C1 segment of cervical spinal cord (tissue), 14 donors: ENCODE results near the gene AVEN.
"Not testable (repeated sequence)": the region's sequence is repeated elsewhere in the genome, so short reads cannot be mapped to it uniquely, and the experiment has no call there.

Experiments used
- DNase-seq, 14 donors: peaks; one replicate each; lab custom pipeline; 2025; lab: John Stamatoyannopoulos, UW

Gene AVEN, protein sequence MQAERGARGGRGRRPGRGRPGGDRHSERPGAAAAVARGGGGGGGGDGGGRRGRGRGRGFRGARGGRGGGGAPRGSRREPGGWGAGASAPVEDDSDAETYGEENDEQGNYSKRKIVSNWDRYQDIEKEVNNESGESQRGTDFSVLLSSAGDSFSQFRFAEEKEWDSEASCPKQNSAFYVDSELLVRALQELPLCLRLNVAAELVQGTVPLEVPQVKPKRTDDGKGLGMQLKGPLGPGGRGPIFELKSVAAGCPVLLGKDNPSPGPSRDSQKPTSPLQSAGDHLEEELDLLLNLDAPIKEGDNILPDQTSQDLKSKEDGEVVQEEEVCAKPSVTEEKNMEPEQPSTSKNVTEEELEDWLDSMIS

DNA sequence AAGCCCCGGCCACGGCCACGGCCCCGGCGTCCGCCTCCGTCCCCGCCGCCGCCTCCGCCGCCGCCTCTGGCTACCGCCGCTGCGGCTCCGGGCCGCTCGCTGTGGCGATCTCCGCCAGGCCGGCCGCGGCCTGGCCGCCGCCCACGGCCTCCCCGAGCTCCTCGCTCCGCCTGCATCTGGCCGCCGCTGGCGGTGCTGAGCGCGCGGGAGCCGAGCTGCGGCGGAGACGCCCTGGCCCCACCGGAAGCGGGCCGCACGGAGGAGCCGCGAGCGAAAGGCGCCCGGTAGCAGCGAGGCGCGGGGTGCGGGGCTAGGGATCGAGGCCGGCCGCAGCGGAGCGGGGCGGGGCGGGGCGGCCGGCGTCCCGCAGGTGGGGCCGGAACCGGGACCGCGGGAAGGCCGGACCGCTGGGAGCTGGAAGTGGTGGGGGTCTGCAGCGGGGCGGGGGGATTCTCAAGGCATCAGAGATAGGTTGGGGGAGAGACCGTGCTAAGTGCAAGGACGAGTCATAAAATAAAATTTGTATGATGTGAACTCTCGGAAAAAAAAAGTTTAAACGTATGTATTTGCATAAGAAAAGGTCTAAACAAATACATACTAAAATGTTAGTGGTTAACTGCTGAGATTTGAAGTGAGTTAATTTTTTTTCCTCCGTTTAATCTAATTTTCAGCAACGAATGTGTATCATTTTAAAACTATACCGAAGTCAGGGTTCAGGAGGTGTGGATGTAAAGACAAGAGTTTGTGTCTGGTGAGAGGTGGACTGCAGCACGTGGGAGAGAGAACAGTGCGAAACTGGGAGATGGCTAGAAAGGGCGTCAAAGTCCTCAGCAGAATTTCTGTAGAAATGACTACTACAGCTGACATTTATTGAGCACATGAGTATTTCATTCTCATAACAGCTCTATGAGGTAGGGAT is at the start of gene AVEN:
TSS of gene AVEN (minus strand) at position 334 of the 919 bp plus-strand sequence. CDS start at position 176, 158 bp downstream.
- DNase-seq = peak in 6 of 14 donors; percentile 41 to 75 (median 54)

DNA sequence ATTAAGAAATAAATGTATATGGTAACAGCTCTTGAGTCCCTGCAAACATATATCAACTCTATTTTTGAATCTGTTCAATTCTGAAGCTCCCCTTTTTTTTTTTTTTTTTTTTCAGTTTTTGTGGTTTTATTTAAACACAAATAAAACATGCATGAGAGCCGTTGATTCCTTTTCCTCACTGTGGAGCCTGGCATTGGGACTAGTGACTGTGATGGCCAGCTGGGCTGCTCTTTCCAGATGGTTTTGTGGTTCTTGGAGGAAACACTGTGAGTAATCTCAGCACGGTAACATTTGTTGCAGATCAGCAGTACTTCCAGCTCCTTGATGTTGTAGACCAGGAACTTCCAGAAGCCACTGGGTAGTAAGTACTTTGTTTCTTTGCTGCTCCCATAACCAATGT is 46.7 kb upstream of the AVEN start:
- no peak for DNase-seq

DNA sequence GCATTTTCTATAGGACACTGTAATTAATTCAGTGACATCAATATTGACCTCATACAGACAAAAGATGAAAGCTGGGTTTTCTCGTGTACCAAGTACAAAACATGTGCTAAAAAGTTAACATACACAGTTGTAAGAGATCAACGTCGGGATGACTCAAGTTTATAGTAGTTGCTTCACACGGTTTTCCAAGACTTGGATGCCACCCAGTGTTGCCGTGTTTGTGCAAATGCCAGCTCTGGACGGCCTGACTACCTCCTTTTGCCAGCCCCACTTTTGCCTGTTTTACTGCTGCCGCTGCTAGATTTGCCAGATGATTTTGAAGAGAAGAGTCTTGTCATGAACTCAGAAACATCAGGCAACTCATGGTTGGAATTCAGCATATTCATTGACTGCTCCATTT is 45.1 kb upstream of the AVEN start:
- DNase-seq = peak in 2 of 14 donors; percentile 2 to 20

DNA sequence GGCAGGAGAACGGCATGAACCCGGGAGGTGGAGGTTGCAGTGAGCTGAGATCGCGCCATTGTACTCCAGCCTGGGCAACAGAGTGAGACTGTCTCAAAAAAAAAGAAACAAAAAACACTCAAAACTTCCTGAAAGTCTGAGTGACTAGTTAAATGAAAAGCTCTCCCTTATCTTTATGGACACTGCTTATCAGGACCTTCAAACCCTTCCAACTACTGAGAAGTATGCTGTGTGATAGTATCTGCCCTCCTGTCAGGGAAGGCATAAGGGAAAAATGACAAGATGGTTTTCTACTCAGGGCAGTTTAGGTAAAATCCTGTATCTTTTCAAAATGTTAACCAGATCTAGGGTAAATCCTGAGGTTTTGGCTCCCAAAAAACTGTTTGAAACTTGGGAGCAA is 40.9 kb upstream of the AVEN start:
- DNase-seq = no peak

DNA sequence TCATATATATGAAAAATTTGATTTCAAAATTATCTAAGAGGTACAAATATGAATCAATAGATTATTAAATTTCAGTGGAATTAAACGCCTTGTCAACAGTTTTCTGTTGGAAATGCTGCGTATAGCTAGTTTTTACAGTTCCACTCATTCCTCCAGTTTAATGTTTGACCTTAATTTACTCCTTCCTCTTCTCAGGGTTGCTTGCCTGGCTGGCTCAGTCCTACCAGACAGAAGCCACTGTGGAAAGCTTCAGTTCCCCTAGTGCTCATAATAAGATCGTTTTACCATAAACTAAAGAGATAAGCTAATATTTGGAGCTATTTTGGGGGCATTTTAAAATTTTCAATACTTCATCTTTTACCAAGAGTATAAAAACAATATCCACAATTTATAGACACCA is 39.9 kb upstream of the AVEN start:
- no peak for DNase-seq

DNA sequence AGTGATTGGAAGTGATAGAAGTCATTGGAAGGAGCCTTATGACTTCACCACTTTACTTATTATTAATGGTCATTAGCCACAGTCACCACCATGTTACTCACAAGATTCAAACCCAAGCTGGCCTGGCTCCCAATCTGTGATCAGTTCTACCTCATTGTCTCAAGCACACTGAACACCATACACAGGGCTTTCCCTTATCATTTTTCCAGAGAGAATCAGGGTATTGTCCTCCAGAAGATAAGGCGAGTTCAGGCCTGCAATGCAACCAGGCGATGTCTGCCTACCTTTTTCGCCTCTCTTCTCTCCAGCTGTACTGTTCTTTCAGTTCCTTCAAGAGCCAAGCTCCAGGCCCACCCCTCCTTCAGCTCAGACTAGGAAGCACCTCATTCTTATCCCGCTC is 37.8 kb upstream of the AVEN start:
- DNase-seq = no peak

DNA sequence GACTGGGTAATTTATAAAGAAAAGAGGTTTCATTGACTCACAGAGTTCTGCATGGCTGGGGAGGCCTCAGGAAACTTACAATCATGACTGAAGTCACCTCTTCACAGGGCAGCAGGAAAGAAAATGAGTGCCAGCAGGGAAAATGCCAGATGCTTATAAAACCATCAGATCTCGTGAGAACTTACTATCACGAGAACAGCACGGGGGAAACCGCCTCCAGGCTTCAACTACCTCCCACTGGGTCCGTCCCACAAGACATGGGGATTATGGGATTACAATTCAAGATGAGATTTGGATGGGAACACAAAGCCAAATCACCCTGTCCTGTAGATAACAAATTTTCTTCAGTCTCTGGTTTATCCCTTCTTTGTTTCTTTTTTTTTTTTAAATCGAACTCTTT is 31.0 kb upstream of the AVEN start:
- no peak for DNase-seq

DNA sequence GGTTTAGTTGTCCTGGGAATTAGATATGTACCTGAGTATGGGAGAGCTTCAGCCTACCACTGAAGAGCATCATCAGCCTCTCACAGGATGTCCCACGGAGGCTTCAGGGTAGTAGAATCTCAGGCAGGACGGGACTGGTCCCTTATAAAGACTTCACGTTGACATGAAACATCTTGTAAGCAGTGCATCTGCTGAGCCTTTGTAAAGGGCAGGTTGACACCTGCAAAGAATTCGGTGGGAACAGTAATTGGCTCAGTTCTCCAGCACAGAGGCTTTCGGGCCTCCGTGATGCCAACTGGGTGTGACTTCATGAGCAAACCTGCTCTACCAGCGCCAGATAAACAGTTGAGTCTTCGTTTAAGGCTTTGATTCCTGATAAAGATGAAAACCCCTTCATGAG is 26.9 kb upstream of the AVEN start:
- DNase-seq = no peak

DNA sequence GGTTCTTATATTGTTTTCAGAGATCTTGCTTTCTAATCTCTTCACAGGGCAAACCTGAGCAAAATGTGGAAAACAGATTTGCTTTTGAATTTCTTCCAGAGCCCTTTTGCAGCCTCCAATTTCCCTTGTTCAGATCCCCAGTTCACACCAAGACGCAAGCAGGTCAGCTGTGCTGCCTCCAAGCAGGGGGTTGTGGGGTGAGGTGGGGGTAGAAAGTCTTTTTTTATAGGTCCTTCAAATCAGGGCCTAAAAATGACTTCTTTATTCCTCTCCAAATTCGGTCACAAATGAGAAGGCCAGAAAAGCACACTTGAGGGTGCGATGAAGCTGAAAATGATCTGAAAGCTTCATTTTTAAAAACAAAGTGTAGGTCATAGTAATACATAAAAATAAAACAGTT is 26.3 kb upstream of the AVEN start:
- no peak for DNase-seq

DNA sequence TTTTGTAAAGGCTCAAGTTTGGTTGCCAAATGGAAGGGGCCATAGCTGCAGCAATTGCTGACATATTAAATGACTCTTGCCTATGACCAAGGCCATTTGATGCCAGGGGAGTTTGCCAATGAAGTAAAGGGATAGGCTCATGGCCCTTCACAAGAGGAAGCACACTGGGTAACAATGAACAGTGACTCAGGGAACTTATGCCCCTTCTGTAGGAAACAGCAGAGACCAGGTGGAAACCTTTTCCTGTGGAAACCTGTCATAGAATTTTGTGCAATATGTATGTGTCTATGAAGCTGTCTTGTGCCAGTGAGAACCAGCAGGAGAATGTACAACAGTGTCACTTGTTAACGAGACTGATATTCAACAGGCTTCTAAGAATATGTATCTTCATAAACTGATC is 25.4 kb upstream of the AVEN start:
- no peak for DNase-seq

DNA sequence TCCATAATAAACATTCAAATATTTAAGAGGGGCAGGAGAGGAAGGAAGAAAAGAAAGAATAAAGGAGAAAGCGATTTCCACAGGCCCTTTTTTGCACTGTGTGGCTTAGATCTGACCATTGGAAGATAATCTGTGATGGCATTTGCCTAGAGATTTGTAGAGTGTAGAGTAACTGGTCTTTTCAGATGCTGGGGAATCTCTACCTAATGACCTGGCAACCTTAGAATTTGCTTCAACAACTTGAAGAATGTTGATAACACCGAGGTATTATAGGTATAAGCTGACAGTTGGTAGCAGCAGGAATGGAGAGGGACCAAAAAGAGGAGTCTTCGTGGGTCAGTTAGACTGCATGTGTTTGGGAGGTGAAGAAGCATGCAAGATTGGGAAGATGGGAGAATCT is 20.9 kb upstream of the AVEN start:
- no peak for DNase-seq

DNA sequence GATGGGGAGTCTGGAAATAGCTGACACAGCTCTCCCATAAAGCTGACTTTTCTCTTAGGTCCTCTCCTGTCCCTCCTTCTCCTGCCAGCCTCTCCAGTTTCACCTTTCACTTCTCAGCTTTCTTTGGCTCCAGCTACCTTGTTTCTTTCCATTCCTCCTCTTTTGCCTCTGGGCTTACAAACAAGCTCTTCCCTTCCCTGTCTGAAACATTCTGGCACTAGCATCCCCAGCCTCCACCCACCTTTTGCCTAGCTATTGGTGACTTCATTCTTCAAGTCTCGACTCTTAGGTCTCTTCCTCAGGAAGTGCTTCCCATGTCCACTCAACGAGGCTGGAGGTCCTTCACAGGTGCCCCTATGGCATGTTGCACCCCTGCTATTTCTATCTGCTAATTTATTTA is 20.5 kb upstream of the AVEN start:
- DNase-seq = no peak

DNA sequence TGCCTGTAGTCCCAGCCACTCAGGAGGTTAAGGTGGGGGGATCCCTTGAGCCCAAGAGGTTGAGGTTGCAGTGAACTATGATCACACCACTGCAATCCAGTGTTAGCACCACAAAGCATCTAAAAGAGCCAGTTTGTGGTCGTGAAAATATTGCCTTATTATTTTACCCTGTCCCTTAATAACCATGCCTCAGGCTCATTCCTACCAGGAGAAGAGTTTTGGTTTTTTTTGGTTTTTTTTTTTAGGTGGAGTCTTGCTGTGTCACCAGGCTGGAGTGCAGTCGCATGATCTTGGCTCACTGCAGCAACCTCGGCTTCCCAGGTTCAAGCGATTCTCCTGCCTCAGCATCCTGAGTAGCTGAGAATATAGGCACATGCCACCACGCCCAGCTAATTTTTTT is 17.9 kb upstream of the AVEN start:
- no peak for DNase-seq

DNA sequence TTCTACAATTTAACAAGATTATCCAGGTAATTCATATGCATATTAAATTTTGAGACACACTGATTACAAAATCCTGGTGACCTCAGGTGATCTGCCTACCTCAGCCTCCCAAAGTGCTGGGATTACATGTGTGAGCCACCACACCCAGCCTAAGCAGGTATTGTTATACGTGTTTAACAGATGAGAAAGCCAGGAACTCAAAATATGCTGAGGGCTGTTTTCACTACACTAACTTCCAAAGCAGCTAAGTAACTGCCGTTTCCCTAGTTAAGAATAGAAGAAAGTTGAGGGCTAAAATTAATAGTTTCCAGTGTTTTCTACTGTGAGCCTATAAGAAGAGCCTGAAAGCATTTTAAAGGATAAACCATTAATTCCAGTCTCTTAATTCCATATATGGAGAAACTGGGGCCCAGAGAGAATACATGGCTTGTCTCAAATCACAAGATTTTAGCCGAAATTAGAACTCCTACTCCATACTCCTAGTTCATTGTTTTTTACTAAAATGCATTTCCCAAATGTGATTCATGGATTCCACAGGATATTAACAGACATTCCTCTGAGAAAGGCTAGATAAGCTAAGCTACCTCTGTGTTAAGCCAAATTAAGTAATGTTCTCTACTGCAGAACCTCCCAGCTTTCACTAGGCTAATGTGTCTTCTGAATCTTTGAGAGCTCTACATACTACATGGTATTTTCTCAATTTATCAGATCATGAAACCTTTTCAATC is 17.0 kb upstream of the AVEN start:
- DNase-seq = no peak

DNA sequence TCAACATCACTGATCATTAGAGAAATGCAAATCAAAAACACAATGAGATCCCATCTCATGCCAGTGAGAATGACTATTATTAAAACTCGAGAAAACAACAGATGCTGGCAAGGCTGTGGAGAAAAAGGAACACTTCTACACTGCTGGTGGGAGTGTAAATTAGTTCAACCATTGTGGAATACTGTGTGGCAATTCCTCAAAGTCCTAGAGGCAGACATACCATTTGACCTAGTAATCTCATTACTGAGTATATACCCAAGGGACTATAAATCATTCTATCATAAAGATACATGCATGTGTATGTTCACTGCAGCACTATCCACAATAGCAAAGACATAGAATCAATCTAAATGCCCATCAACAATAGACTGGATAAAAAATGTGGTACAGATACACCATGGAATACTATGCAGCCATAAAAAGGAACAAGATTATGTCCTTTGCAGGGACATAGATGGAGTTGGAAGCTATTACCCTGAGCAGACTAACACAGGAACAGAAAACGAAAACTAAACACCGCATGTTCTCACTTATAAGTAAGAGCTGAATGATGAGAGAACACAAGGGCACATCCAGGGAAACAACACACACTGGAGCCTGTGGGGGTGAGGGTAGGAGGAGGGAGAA is 15.2 kb upstream of the AVEN start:
- DNase-seq = no peak

DNA sequence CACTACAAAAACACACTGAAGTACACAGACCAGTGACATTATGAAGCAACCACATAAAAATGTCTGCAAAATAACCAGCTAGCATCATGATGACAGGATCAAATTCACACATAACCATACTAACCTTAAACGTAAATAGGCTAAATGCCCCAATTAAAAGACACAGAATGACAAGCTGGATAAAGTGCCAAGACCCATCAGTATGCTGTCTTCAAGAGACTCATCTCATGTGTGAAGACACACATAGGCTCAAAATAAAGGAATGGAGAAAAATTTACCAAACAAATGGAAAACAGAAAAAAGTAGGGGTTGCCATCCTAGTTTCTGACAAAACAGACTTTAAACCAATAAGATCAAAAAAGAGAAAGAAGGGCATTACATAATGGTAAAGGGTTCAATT is 11.4 kb upstream of the AVEN start:
- DNase-seq = not testable (repeated sequence)

DNA sequence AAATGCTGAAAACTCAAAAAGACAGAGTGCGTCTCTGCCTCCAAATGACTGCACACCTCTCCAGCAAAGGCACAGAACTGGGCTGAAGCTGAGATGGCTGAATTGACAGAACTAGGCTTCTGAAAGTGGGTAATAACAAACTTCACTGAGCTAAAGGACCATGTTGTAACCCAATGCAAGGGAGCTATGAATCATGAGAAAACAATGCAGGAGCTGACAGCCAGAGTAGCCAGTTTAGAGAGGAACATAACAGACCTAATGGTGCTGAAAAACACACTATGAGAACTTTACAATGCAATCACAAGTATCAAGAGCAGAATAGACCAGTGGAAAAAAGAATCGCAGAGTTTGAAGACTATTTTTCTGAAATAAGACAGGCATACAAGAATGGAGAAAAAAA is 10.1 kb upstream of the AVEN start:
- no peak for DNase-seq

DNA sequence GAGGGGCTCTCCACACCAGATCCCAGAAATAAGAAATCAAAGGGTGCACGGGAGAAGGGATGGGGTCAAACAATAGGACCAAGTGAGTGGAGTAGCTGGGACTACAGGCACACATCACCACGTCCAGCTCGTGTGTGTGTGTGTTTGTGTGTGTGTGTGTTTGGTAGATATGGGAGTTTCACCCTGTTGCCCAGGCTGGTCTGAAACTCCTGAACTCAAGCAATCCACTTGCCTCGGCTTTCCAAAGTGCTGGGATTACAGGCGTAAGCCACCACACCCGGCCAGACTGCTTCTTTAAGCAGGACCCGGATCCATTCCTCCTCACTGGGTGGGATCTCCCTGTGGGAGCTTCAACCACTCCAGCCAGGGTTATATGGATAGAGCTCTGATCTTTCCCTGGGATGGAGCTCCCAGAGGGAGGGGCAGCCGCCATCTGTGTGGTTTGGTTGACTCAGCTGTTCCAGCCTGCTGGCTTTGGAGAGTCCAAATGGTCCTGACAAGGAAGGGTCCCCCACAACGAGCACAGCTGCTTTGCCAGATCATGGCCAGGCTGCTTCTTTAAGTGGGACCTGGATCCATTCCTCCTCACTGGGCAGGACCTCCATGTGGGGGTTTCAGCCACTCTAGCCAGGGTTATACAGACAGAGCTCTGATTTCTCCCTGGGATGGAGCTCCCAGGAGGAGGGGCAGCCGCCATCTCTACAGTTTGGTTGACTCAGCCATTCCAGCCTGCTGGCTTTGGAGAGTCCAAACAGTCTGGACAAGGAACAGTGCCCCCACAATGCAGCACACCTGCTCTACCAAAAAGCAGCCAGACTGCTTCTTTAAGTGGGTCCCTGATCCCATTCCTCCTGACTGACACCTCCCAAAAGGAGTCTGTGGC is 9.1 kb upstream of the AVEN start:
- DNase-seq = no peak

DNA sequence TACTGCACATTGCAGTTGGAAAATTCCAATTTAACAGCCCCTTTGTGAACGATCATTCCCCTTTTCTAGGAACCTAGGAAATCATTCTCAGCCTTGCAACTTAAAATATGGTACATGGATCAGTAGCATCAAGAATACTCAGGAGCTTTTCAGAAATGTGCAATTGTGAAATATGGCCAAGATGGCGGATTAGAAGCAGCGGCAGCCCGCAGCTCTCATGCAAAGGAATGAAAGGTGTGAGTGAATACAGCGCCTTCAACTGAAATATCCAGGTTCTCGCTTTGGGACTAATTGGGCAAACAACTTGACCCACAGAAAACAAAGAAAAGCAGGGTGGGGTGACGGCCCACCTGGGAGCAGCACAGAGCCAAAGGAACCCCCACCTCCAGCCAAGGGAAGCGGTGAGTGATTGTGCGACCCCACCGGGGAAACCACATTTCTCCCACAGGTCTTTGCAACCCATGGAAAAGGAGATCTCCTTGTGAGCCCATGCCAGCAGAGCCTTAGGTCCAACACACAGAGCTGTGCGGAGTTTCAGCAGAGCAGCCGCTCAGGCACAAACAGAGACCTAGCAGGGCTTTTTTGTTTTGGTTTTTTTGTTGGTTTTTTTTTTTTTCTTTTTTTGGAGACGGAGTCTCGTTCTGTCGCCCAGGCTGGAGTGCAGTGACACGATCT is 7.6 kb upstream of the AVEN start:
- DNase-seq = no peak

DNA sequence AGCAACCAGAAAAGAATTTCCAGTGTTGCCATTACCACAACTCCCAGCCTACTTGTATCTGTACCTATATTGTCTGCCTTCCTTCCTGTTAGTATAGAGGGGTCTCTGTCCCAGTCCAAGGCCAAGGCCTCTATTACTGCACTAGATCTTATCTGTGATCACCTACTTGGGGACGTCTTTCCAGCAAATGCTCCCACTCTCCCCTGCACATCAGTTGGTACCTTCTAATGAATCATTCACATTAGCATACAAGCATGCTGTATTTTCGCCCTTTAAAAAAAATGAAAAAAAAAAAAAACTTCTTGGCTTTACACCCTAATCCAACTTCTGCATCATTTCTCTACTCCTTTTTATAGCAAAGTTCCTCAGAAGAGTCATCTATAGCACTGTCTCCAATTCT is 4.8 kb upstream of the AVEN start:
- no peak for DNase-seq
